SK-N-SH (cell line): ENCODE measurements around the gene KRT74.

Experiments
- EP300 ChIP-seq, 2 experiments: IDR thresholded peaks; 2 replicates each; pipeline versions ENCODE4 v1.4.0 to v1.6.1; 2012; ENCODE audit warnings: borderline replicate concordance in 1 of 2, low read depth in 1 of 2, low read length in 1 of 2
- YY1 ChIP-seq: IDR thresholded peaks from 2 replicates; pipeline ENCODE4 v1.4.0; 2012; ENCODE audit warnings: low read depth, mild to moderate bottlenecking
- TF ChIP-seq, protein P1 (sequence below): fragments of 150-350 bp; IDR thresholded peaks from 2 replicates; pipeline ENCODE4 v1.6.1; 2017; ENCODE audit warnings: antibody characterized with exemption, low read length, low read depth, borderline replicate concordance
- TF ChIP-seq, protein P2 (sequence below): IDR thresholded peaks from 2 replicates; pipeline ENCODE4 v1.4.0; 2012; ENCODE audit warnings: low read depth
- TF ChIP-seq, protein P3 (sequence below): fragments of 200-600 bp; sonication (generic); IDR thresholded peaks from 2 replicates; pipeline ENCODE4 v1.6.1; 2017; ENCODE audit warnings: antibody characterized with exemption, mild to moderate bottlenecking, moderate library complexity

DNA sequence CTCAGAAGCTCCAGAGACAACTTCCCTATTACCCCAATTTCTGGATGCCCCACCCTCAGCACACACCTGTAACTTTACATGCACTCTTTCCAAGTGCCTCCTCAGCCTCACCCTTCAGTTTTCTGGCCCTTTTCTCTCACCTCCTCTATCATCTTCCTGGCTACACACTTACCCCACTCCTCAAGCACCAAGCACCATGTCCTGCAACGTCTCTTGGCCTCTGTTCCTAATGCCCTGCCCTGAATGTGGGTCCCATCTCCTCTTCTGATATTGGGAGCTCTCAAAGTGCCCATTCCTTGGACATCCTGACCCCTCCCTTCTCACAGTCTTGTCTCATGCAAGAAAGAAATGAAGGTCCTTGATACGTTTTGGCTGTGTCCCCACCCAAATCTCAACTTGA lies 26.4 kb upstream of the KRT74 start:
- TF ChIP-seq EP300 (IDR thresholded peaks at IDR 0.05; ENCODE audit: borderline replicate concordance in 1 of 2, low read depth in 1 of 2, low read length in 1 of 2) (no peak), YY1 (no peak)
- TF ChIP-seq, protein P1, sequence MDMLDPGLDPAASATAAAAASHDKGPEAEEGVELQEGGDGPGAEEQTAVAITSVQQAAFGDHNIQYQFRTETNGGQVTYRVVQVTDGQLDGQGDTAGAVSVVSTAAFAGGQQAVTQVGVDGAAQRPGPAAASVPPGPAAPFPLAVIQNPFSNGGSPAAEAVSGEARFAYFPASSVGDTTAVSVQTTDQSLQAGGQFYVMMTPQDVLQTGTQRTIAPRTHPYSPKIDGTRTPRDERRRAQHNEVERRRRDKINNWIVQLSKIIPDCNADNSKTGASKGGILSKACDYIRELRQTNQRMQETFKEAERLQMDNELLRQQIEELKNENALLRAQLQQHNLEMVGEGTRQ, result no peak
- TF ChIP-seq, protein P2, sequence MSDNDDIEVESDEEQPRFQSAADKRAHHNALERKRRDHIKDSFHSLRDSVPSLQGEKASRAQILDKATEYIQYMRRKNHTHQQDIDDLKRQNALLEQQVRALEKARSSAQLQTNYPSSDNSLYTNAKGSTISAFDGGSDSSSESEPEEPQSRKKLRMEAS, result no peak
- TF ChIP-seq, protein P3, sequence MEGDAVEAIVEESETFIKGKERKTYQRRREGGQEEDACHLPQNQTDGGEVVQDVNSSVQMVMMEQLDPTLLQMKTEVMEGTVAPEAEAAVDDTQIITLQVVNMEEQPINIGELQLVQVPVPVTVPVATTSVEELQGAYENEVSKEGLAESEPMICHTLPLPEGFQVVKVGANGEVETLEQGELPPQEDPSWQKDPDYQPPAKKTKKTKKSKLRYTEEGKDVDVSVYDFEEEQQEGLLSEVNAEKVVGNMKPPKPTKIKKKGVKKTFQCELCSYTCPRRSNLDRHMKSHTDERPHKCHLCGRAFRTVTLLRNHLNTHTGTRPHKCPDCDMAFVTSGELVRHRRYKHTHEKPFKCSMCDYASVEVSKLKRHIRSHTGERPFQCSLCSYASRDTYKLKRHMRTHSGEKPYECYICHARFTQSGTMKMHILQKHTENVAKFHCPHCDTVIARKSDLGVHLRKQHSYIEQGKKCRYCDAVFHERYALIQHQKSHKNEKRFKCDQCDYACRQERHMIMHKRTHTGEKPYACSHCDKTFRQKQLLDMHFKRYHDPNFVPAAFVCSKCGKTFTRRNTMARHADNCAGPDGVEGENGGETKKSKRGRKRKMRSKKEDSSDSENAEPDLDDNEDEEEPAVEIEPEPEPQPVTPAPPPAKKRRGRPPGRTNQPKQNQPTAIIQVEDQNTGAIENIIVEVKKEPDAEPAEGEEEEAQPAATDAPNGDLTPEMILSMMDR, result no peak
